Breast epithelium (tissue), 3 donors: ENCODE data around the gene RIC8A.

Experiments
- CTCF ChIP-seq, 3 donors: fragments of 450-650 bp; IDR thresholded peaks; one replicate each; pipeline ENCODE4 v1.5.1; 2016 to 2017; ENCODE audit warnings: antibody characterized with exemption in 3 of 3, mild to moderate bottlenecking in 3 of 3, moderate library complexity in 3 of 3
- POLR2A ChIP-seq: fragments of 450-650 bp; IDR thresholded peaks from one replicate; pipeline ENCODE4 v1.6.1; 2016; ENCODE audit warnings: antibody characterized with exemption, mild to moderate bottlenecking, moderate library complexity

- TF ChIP-seq POLR2A = no peak
- TF ChIP-seq CTCF (IDR thresholded peaks at IDR 0.05) = no peak
Measured at GRCh38 chr11:235180-235579, 27.7 kb downstream of the RIC8A start.
